HG02938 (cell line): ENCODE data around the gene ST7.

Source experiments
- ATAC-seq: cut with Tn5 transposase; IDR thresholded peaks from one replicate; pipeline ENCODE4 v1.9.1; 2021; ENCODE audit warnings: mild to moderate bottlenecking, moderate library complexity; ENCODE audit not compliant: unreplicated experiment

Gene ST7

GRCh38 chr7:117179701-117180100, 226.4 kb downstream of the ST7 start:
- no peak for ATAC-seq

- no peak for ATAC-seq
Observed at GRCh38 chr7:117183729-117184128, 230.4 kb downstream of the ST7 start.

GRCh38 chr7:117184367-117184766, 231.1 kb downstream of the ST7 start:
- ATAC-seq = no peak

- ATAC-seq = no peak
Observed at GRCh38 chr7:117185124-117185523, 231.8 kb downstream of the ST7 start.

GRCh38 chr7:117186218-117187010, 233.1 kb downstream of the ST7 start:
- no peak for ATAC-seq

GRCh38 chr7:117188376-117188775, 235.1 kb downstream of the ST7 start:
- ATAC-seq = no peak

- no peak for ATAC-seq
Observed at GRCh38 chr7:117188949-117189592, 235.8 kb downstream of the ST7 start.

GRCh38 chr7:117190104-117190503, 236.8 kb downstream of the ST7 start:
- no peak for ATAC-seq

GRCh38 chr7:117190746-117191435, 237.6 kb downstream of the ST7 start:
- ATAC-seq = no peak

- ATAC-seq = no peak
Observed at GRCh38 chr7:117192108-117192507, 238.8 kb downstream of the ST7 start.

- no peak for ATAC-seq
Observed at GRCh38 chr7:117193564-117193963, 240.3 kb downstream of the ST7 start.

GRCh38 chr7:117194445-117194844, 241.1 kb downstream of the ST7 start:
- ATAC-seq = no peak

GRCh38 chr7:117195361-117196029, 242.2 kb downstream of the ST7 start:
- ATAC-seq = no peak

GRCh38 chr7:117200132-117200531, 246.8 kb downstream of the ST7 start:
- no peak for ATAC-seq

GRCh38 chr7:117200786-117201458, 247.6 kb downstream of the ST7 start:
- no peak for ATAC-seq

GRCh38 chr7:117202511-117202910, 249.2 kb downstream of the ST7 start:
- ATAC-seq = no peak

- ATAC-seq = no peak
Observed at GRCh38 chr7:117203205-117203604, 249.9 kb downstream of the ST7 start.

GRCh38 chr7:117205873-117206272, 252.6 kb downstream of the ST7 start:
- no peak for ATAC-seq

- no peak for ATAC-seq
Observed at GRCh38 chr7:117208257-117208656, 255.0 kb downstream of the ST7 start.

GRCh38 chr7:117210397-117210796, 257.1 kb downstream of the ST7 start:
- no peak for ATAC-seq

GRCh38 chr7:117210908-117211307, 257.6 kb downstream of the ST7 start:
- no peak for ATAC-seq
